ENCODE data around the gene MAST4. TPM values are rescaled to one million over a fixed set of nuclear protein-coding genes. Genes with fewer than 3 reads are reported as not detected.

Gene MAST4
- total and polyA plus RNA-seq, 2 of the 8 experiments (the other 6 are each of a cell fraction or from before 2014, with no cell fraction given), result 1.5 to 2.6 TPM

- TF ChIP-seq CTCF (IDR thresholded peaks at IDR 0.05; ENCODE audit: control extremely low read depth in 1 of 3, insufficient read depth in 1 of 3, low read depth in 1 of 3, low read length in 3 of 3) (no peak), FOSL1 (IDR thresholded peaks at IDR 0.05; ENCODE audit: insufficient read depth, low read depth, low read length) (no peak), BCL11A (IDR thresholded peaks at IDR 0.05; ENCODE audit: low read depth in 2 of 2, low read length in 2 of 2) (no peak), SP1 (IDR thresholded peaks at IDR 0.05; ENCODE audit: low read depth, low read length) (no peak), POU5F1 (IDR thresholded peaks at IDR 0.05; ENCODE audit: low read depth, low read length) (no peak), YY1 (IDR thresholded peaks at IDR 0.05; ENCODE audit: low read depth, low read length) (no peak), TEAD4 (IDR thresholded peaks at IDR 0.05; ENCODE audit: low read depth, low read length) (no peak)
- TF ChIP-seq, protein P1, sequence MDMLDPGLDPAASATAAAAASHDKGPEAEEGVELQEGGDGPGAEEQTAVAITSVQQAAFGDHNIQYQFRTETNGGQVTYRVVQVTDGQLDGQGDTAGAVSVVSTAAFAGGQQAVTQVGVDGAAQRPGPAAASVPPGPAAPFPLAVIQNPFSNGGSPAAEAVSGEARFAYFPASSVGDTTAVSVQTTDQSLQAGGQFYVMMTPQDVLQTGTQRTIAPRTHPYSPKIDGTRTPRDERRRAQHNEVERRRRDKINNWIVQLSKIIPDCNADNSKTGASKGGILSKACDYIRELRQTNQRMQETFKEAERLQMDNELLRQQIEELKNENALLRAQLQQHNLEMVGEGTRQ (IDR thresholded peaks at IDR 0.05; ENCODE audit: low read length), result no peak
These were observed 258.2 kb downstream of the MAST4 start (continued) for GRCh38 chr5:66854416-66854815.

Data from H1 (cell line).